PC-3 (cell line): ENCODE data around the gene NPSR1. TPM values are rescaled to one million over a fixed set of nuclear protein-coding genes. Genes with fewer than 3 reads are reported as not detected.
A peak's percentile ranks its signal among the peaks of the same experiment; 100 is the strongest.

Experiments used
- ATAC-seq: fragments of 200-7000 bp; cut with Tn5 transposase; 2 replicates; pipeline ENCODE4 v1.9.1; 2020; ENCODE audit warnings: mild to moderate bottlenecking, moderate library complexity
- BruUV-seq: library from RNA; stranded (reverse); fragments of 400-500 nt; replicated peaks from 2 replicates; lab custom pipeline; 2021; lab: Mats Ljungman, UMichigan
- CTCF ChIA-PET: fragments of 300-600 bp; sonication (Branson Sonifier 250); formaldehyde crosslinking; loops from one replicate; lab custom pipeline; 2022; ENCODE audit warnings: antibody characterized with exemption; lab: Charles Lee
- POLR2A ChIA-PET: fragments of 300-600 bp; sonication (Branson Sonifier 250); formaldehyde crosslinking; loops from one replicate; lab custom pipeline; 2022; ENCODE audit warnings: antibody characterized with exemption; ENCODE audit not compliant: unreplicated experiment; lab: Charles Lee
- DNase-seq: peaks from one replicate; pipeline ENCODE4 v3.0.0-alpha.2; 2015
- H2AFZ ChIP-seq: fragments of 300-600 bp; sonication (generic); 2 replicates; pipeline ENCODE4 v1.6.0; 2016; ENCODE audit warnings: antibody characterized with exemption, low read length
- H3F3A ChIP-seq: fragments of 300-600 bp; sonication (generic); one replicate; pipeline ENCODE4 v1.6.0; 2017; ENCODE audit warnings: antibody characterized with exemption, low read length, control low read depth, mild to moderate bottlenecking; ENCODE audit not compliant: unreplicated experiment
- H3K27ac ChIP-seq: fragments of 300-600 bp; sonication (generic); 2 replicates; pipeline ENCODE4 v1.5.1; 2016; ENCODE audit warnings: mild to moderate bottlenecking, low read length
- H3K27me3 ChIP-seq: fragments of 300-600 bp; sonication (generic); 2 replicates; pipeline ENCODE4 v1.6.1; 2016; ENCODE audit warnings: low read length, mixed read lengths
- H3K36me3 ChIP-seq: fragments of 300-600 bp; sonication (generic); 2 replicates; pipeline ENCODE4 v1.6.1; 2016; ENCODE audit warnings: low read depth, mixed run types, low read length, mixed read lengths
- H3K4me1 ChIP-seq: fragments of 300-600 bp; sonication (generic); 2 replicates; pipeline ENCODE4 v1.5.1; 2016; ENCODE audit warnings: low read length; ENCODE audit not compliant: insufficient read depth
- H3K4me2 ChIP-seq: fragments of 300-600 bp; sonication (generic); 2 replicates; pipeline ENCODE4 v1.6.0; 2016; ENCODE audit warnings: low read length
- H3K4me3 ChIP-seq: fragments of 300-600 bp; sonication (generic); 2 replicates; pipeline ENCODE4 v1.5.1; 2016; ENCODE audit warnings: mild to moderate bottlenecking, low read length, mixed read lengths
- H3K79me2 ChIP-seq: fragments of 300-600 bp; sonication (generic); 2 replicates; pipeline ENCODE4 v1.6.1; 2017; ENCODE audit warnings: low read length, mixed read lengths
- H3K9ac ChIP-seq: fragments of 300-600 bp; sonication (generic); 2 replicates; pipeline ENCODE4 v1.6.0; 2016; ENCODE audit warnings: mild to moderate bottlenecking, low read length
- H3K9me2 ChIP-seq: fragments of 300-600 bp; sonication (generic); replicated peaks from 2 replicates; pipeline ENCODE4 v1.6.1; 2016; ENCODE audit warnings: mixed run types, low read length, mixed read lengths
- H3K9me3 ChIP-seq: fragments of 300-600 bp; sonication (generic); 2 replicates; pipeline ENCODE4 v1.6.1; 2016; ENCODE audit warnings: low read length, mixed read lengths
- H4K20me1 ChIP-seq: fragments of 300-600 bp; sonication (generic); 2 replicates; pipeline ENCODE4 v1.6.1; 2016; ENCODE audit warnings: low read length, mixed read lengths
- CTCF ChIP-seq: fragments of 300-600 bp; sonication (generic); conservative IDR thresholded peaks from 2 replicates; pipeline ENCODE4 v1.5.1; 2017; ENCODE audit warnings: antibody characterized with exemption, low read depth, mild to moderate bottlenecking, low read length
- EZH2 ChIP-seq: fragments of 300-600 bp; sonication (generic); IDR thresholded peaks from one replicate; pipeline ENCODE4 v1.6.1; 2017; ENCODE audit warnings: antibody characterized with exemption, mild to moderate bottlenecking, low read length; ENCODE audit not compliant: unreplicated experiment
- EZH2phosphoT487 ChIP-seq: fragments of 300-600 bp; sonication (generic); IDR thresholded peaks from 2 replicates; pipeline ENCODE4 v1.6.1; 2018; ENCODE audit warnings: mild to moderate bottlenecking, antibody characterized with exemption, low read length, borderline replicate concordance
- intact Hi-C: fragments of 100-400 bp; cut with micrococcal nuclease; formaldehyde crosslinking; loops from 2 replicates; pipeline ENCODE4 v1.9.0; 2023
- total RNA-seq: library from RNA; depleted of rRNA; stranded (reverse); fragments of >200 nt; gene quantifications from 2 replicates; pipeline ENCODE4 v1.2.3, GENCODE V29; 2014

NPSR1 gene
- total RNA-seq, 1 experiment from 2014 or later = not detected

GRCh38 chr7:34723866-34724490, 66.0 kb downstream of the NPSR1 start:
- TF ChIP-seq EZH2 = no peak
- no peak for TF ChIP-seq CTCF
- TF ChIP-seq EZH2phosphoT487 = no peak
- Histone ChIP-seq H3F3A (no peaks in the 10 kb centered on the region), H3K9me2 (no peaks in the 10 kb centered on the region), H3K4me1 (no peaks in the 10 kb centered on the region), H3K9ac (no peak overlapping the region), H3K9me3 (no peaks in the 10 kb centered on the region), H3K4me3 (no peak overlapping the region), H3K27me3 (peaks cover 13% of the 10 kb centered on the region), H3K36me3 (no peaks in the 10 kb centered on the region), H4K20me1 (no peaks in the 10 kb centered on the region), H3K79me2 (no peaks in the 10 kb centered on the region), H2AFZ (no peak overlapping the region), H3K27ac (no peak overlapping the region), H3K4me2 (peak overlapping the region; percentile 32; the same call in 1 of the 2 replicates)
- ChIA-PET CTCF (no interaction called here), POLR2A (no interaction called here)
- DNase-seq = no peak
- BruUV-seq = no TSS peak
- ATAC-seq = no peak
- intact Hi-C loops = no loop called here

GRCh38 chr7:34726221-34726620, 68.2 kb downstream of the NPSR1 start:
- Histone ChIP-seq H3K4me3 (no peak overlapping the region), H3F3A (no peaks in the 10 kb centered on the region), H3K9me3 (no peaks in the 10 kb centered on the region), H3K79me2 (no peaks in the 10 kb centered on the region), H3K9me2 (no peaks in the 10 kb centered on the region), H3K27me3 (peaks cover 5% of the 10 kb centered on the region), H3K4me2 (no peak overlapping the region), H4K20me1 (no peaks in the 10 kb centered on the region), H3K4me1 (no peaks in the 10 kb centered on the region), H2AFZ (no peak overlapping the region), H3K27ac (no peak overlapping the region), H3K9ac (no peak overlapping the region), H3K36me3 (no peaks in the 10 kb centered on the region)
- ChIA-PET CTCF (no interaction called here), POLR2A (no interaction called here)
- no peak for TF ChIP-seq EZH2
- TF ChIP-seq CTCF = no peak
- no peak for TF ChIP-seq EZH2phosphoT487
- no TSS peak for BruUV-seq
- intact Hi-C loops = no loop called here
- no peak for ATAC-seq
- DNase-seq = no peak

GRCh38 chr7:34727464-34727995, 69.5 kb downstream of the NPSR1 start:
- BruUV-seq = no TSS peak
- H3K9me2 ChIP-seq = no peaks in the 10 kb centered on the region
- no peak overlapping the region for H3K4me3 ChIP-seq
- H4K20me1 ChIP-seq = no peaks in the 10 kb centered on the region
- no peak overlapping the region for H3K4me2 ChIP-seq
- POLR2A ChIA-PET = interaction anchor here (0.7 kb wide), 1 partner anchor 628 kb away, joined by 3 read pairs; no protein-coding TSS in a partner anchor
- DNase-seq (peak; percentile 48), ATAC-seq (no peak)
- no peaks in the 10 kb centered on the region for H3K4me1 ChIP-seq
- H2AFZ ChIP-seq = no peak overlapping the region
- intact Hi-C loops = no loop called here
- TF ChIP-seq EZH2phosphoT487 (no peak), EZH2 (no peak), CTCF (no peak)
- H3K36me3 ChIP-seq = no peaks in the 10 kb centered on the region
- no peaks in the 10 kb centered on the region for H3K27me3 ChIP-seq
- H3F3A ChIP-seq = no peaks in the 10 kb centered on the region
- no peak overlapping the region for H3K27ac ChIP-seq
- H3K9me3 ChIP-seq = no peaks in the 10 kb centered on the region
- no peak overlapping the region for H3K9ac ChIP-seq
- H3K79me2 ChIP-seq = no peaks in the 10 kb centered on the region
- CTCF ChIA-PET = no interaction called here
